Uterus (tissue), 2 donors: ENCODE results near the gene COPZ1.
"Not testable (repeated sequence)": the region's sequence is repeated elsewhere in the genome, so short reads cannot be mapped to it uniquely, and the experiment has no call there.

Experiments used
- POLR2A ChIP-seq, 2 donors: fragments of 450-650 bp; IDR thresholded peaks; one replicate each; pipeline ENCODE4 v1.6.1; 2016; ENCODE audit warnings: antibody characterized with exemption in 2 of 2, mild to moderate bottlenecking in 1 of 2, moderate library complexity in 1 of 2
- TF ChIP-seq, protein P1 (sequence below), 4 experiments: fragments of 200-600 bp in 2 of 4; fragments of 450-650 bp in 2 of 4; sonication (generic) in 2 of 4; IDR thresholded peaks; one replicate each; pipeline ENCODE4 v1.5.1; 2016 to 2019; ENCODE audit warnings: antibody characterized with exemption in 4 of 4, mild to moderate bottlenecking in 2 of 4, moderate library complexity in 1 of 4

DNA sequence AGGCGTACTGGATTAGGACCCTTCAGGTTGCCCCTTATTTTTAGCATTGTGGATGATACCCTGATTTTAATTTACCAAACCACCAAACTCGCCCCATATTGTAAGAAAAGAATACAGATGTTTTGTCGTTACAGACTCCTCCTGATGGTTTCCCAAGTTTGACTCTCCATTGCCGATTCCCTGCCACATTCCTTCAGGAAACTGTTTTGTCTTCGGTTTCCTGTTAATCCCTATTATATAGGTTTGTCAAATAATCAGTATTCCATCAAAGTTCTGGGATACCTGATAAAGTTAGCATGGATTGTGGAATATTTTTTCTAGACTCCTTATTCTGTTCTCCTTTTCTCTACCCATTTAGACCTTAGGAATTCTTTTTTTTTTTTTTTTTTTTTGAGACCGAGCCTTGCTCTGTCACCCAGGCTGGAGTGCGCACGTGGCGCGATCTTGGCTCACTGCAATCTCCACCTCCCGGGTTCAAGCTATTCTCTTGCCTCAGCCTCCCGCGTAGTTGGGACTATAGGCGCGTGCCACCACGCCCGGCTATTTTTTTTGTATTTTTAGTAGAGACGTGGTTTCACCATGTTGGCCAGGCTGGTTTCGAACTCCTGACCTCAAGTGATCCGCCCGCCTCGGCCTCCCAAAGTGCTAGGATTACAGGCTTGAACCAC is 645 bp downstream of the COPZ1 start:
- TF ChIP-seq, protein P1, sequence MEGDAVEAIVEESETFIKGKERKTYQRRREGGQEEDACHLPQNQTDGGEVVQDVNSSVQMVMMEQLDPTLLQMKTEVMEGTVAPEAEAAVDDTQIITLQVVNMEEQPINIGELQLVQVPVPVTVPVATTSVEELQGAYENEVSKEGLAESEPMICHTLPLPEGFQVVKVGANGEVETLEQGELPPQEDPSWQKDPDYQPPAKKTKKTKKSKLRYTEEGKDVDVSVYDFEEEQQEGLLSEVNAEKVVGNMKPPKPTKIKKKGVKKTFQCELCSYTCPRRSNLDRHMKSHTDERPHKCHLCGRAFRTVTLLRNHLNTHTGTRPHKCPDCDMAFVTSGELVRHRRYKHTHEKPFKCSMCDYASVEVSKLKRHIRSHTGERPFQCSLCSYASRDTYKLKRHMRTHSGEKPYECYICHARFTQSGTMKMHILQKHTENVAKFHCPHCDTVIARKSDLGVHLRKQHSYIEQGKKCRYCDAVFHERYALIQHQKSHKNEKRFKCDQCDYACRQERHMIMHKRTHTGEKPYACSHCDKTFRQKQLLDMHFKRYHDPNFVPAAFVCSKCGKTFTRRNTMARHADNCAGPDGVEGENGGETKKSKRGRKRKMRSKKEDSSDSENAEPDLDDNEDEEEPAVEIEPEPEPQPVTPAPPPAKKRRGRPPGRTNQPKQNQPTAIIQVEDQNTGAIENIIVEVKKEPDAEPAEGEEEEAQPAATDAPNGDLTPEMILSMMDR (IDR thresholded peaks at IDR 0.05): not testable (repeated sequence)
- TF ChIP-seq POLR2A (IDR thresholded peaks at IDR 0.05): not testable (repeated sequence)
